GDM1 (cell line): ENCODE data around the gene AHCYL2.
A peak's percentile ranks its signal among the peaks of the same experiment; 100 is the strongest.
"Not testable (repeated sequence)": the region's sequence is repeated elsewhere in the genome, so short reads cannot be mapped to it uniquely, and the experiment has no call there.

Experiments
- DNase-seq: peaks from one replicate; lab custom pipeline; 2025; lab: John Stamatoyannopoulos, UW

The AHCYL2 gene

GRCh38 chr7:129245533-129245932 is 20.7 kb downstream of the AHCYL2 start:
- DNase-seq: no peak

GRCh38 chr7:129247087-129247486 is 22.3 kb downstream of the AHCYL2 start:
- DNase-seq: no peak

- DNase-seq: no peak
Observed at GRCh38 chr7:129252128-129252527, 27.3 kb downstream of the AHCYL2 start.

GRCh38 chr7:129252603-129253002 is 27.8 kb downstream of the AHCYL2 start:
- DNase-seq: not testable (repeated sequence)

GRCh38 chr7:129255800-129256199 is 31.0 kb downstream of the AHCYL2 start:
- no peak for DNase-seq

GRCh38 chr7:129256221-129256620 is 31.4 kb downstream of the AHCYL2 start:
- DNase-seq: no peak

- peak; percentile 19 for DNase-seq
Observed at GRCh38 chr7:129257168-129257567, 32.3 kb downstream of the AHCYL2 start.

- no peak for DNase-seq
Observed at GRCh38 chr7:129258649-129259389, 34.0 kb downstream of the AHCYL2 start.

GRCh38 chr7:129262324-129262723 is 37.5 kb downstream of the AHCYL2 start:
- DNase-seq: peak; percentile 25

GRCh38 chr7:129263168-129263567 is 38.3 kb downstream of the AHCYL2 start:
- no peak for DNase-seq

- no peak for DNase-seq
Observed at GRCh38 chr7:129264534-129264933, 39.7 kb downstream of the AHCYL2 start.

GRCh38 chr7:129265328-129265727 is 40.5 kb downstream of the AHCYL2 start:
- DNase-seq: no peak

GRCh38 chr7:129266181-129266580 is 41.4 kb downstream of the AHCYL2 start:
- no peak for DNase-seq

- no peak for DNase-seq
Observed at GRCh38 chr7:129270077-129270476, 45.2 kb downstream of the AHCYL2 start.

GRCh38 chr7:129271500-129272355 is 46.9 kb downstream of the AHCYL2 start:
- DNase-seq: peak; percentile 61

- no peak for DNase-seq
Observed at GRCh38 chr7:129273936-129274335, 49.1 kb downstream of the AHCYL2 start.

GRCh38 chr7:129277629-129278028 is 52.8 kb downstream of the AHCYL2 start:
- no peak for DNase-seq

GRCh38 chr7:129278688-129279087 is 53.9 kb downstream of the AHCYL2 start:
- DNase-seq: no peak

GRCh38 chr7:129279757-129280156 is 54.9 kb downstream of the AHCYL2 start:
- DNase-seq: no peak

GRCh38 chr7:129281163-129281562 is 56.3 kb downstream of the AHCYL2 start:
- DNase-seq: no peak

- no peak for DNase-seq
Observed at GRCh38 chr7:129282865-129283264, 58.0 kb downstream of the AHCYL2 start.

GRCh38 chr7:129283936-129284335 is 59.1 kb downstream of the AHCYL2 start:
- no peak for DNase-seq

- DNase-seq: no peak
Observed at GRCh38 chr7:129285111-129285510, 60.3 kb downstream of the AHCYL2 start.
